SK-N-SH (cell line): ENCODE data around the gene PARP9. TPM values are rescaled to one million over a fixed set of nuclear protein-coding genes. Genes with fewer than 3 reads are reported as not detected.
"Not testable (repeated sequence)": the region's sequence is repeated elsewhere in the genome, so short reads cannot be mapped to it uniquely, and the experiment has no call there.

ENCODE experiments used
- CTCF ChIA-PET: fragments of 300-600, 350-600 bp; formaldehyde crosslinking; extraction: SDS; loops from one replicate; lab custom pipeline; 2021; lab: Yijun Ruan, JAX
- POLR2A ChIA-PET: fragments of 350-600 bp; sonication (Branson Sonifier 250); formaldehyde crosslinking; extraction: SDS; loops from one replicate; lab custom pipeline; 2020; ENCODE audit warnings: antibody characterized with exemption, inconsistent platforms; lab: Yijun Ruan, JAX
- DNase-seq: peaks from one replicate; pipeline ENCODE4 v3.0.0; 2012
- H2AFZ ChIP-seq: fragments of 200-600 bp; sonication (generic); 2 replicates; pipeline ENCODE4 v1.8.1; 2016; ENCODE audit warnings: antibody characterized with exemption, mild to moderate bottlenecking, low read depth
- H3F3A ChIP-seq: fragments of 200-600 bp; sonication (generic); replicated peaks from 2 replicates; pipeline ENCODE3; 2016; ENCODE audit warnings: antibody characterized with exemption, mild to moderate bottlenecking; ENCODE audit not compliant: insufficient read depth
- H3K27ac ChIP-seq, 2 experiments: fragments of 200-500 bp in 1 of 2; fragments of 200-600 bp in 1 of 2; sonication (Bioruptor generic) in 1 of 2; sonication (generic), shearing (Covaris generic) in 1 of 2; 2 replicates each; pipeline versions ENCODE4 v1.5.1 to v1.6.1; 2014 to 2016; ENCODE audit warnings: low read depth in 2 of 2, inconsistent platforms in 1 of 2, low read length in 1 of 2, mild to moderate bottlenecking in 1 of 2, mixed read lengths in 1 of 2
- H3K27me3 ChIP-seq: fragments of 200-600 bp; sonication (generic), shearing (Covaris generic); 2 replicates; pipeline ENCODE4 v1.6.1; 2016; ENCODE audit warnings: mixed run types; ENCODE audit not compliant: insufficient read depth
- H3K36me3 ChIP-seq, 2 experiments: fragments of 200-500 bp in 1 of 2; fragments of 200-600 bp in 1 of 2; sonication (Bioruptor generic) in 1 of 2; sonication (generic) in 1 of 2; replicated peaks in 1 of 2; 2 replicates each; pipeline versions ENCODE3 to v1.5.1; 2014 to 2016; ENCODE audit warnings: low read length in 1 of 2, mild to moderate bottlenecking in 1 of 2; ENCODE audit not compliant: insufficient read depth in 2 of 2, control insufficient read depth in 1 of 2
- H3K4me1 ChIP-seq, 2 experiments: fragments of 200-500 bp in 1 of 2; fragments of 200-600 bp in 1 of 2; sonication (Bioruptor generic) in 1 of 2; sonication (generic), shearing (Covaris generic) in 1 of 2; 2 replicates each; pipeline versions ENCODE4 v1.5.1 to v1.6.1; 2014 to 2016; ENCODE audit warnings: low read depth in 1 of 2, low read length in 1 of 2, mixed run types in 1 of 2; ENCODE audit not compliant: insufficient read depth in 2 of 2, control insufficient read depth in 1 of 2
- H3K4me2 ChIP-seq: fragments of 200-600 bp; sonication (generic), shearing (Covaris generic); 2 replicates; pipeline ENCODE4 v1.6.1; 2017; ENCODE audit warnings: mixed run types
- H3K4me3 ChIP-seq, 2 experiments: fragments of 200-500 bp in 1 of 2; fragments of 200-600 bp in 1 of 2; sonication (Bioruptor generic) in 1 of 2; sonication (generic), shearing (Covaris generic) in 1 of 2; 2 replicates each; pipeline versions ENCODE4 v1.5.1 to v1.8.1; 2014 to 2016; ENCODE audit warnings: low read depth in 2 of 2, inconsistent platforms in 1 of 2, low read length in 1 of 2, mild to moderate bottlenecking in 1 of 2, mixed read lengths in 1 of 2, moderate library complexity in 1 of 2
- H3K79me2 ChIP-seq: fragments of 200-600 bp; sonication (generic); 2 replicates; pipeline ENCODE4 v1.8.1; 2017; ENCODE audit warnings: mild to moderate bottlenecking; ENCODE audit not compliant: insufficient read depth
- H3K9ac ChIP-seq: fragments of 200-600 bp; sonication (generic); 2 replicates; pipeline ENCODE4 v1.6.1; 2017; ENCODE audit warnings: mixed run types
- H3K9me2 ChIP-seq: fragments of 200-600 bp; sonication (generic); 2 replicates; pipeline ENCODE4 v1.6.1; 2017; ENCODE audit warnings: mixed run types
- H3K9me3 ChIP-seq: fragments of 200-600 bp; sonication (generic); 2 replicates; pipeline ENCODE4 v1.6.1; 2017; ENCODE audit warnings: mixed run types, mild to moderate bottlenecking, moderate library complexity
- H4K20me1 ChIP-seq: fragments of 200-600 bp; sonication (generic); 2 replicates; pipeline ENCODE4 v1.6.1; 2017; ENCODE audit warnings: mild to moderate bottlenecking, mixed run types; ENCODE audit not compliant: insufficient read depth
- ELF1 ChIP-seq: IDR thresholded peaks from 2 replicates; pipeline ENCODE4 v1.4.0; 2012
- FOSL2 ChIP-seq: IDR thresholded peaks from 2 replicates; pipeline ENCODE4 v1.4.0; 2012; ENCODE audit warnings: low read depth, mild to moderate bottlenecking, moderate library complexity, borderline replicate concordance
- FOXM1 ChIP-seq: IDR thresholded peaks from 2 replicates; pipeline ENCODE4 v1.4.0; 2012; ENCODE audit warnings: low read depth, mild to moderate bottlenecking
- GATA2 ChIP-seq: sonication (generic); formaldehyde crosslinking; IDR thresholded peaks from 2 replicates; pipeline ENCODE4 v1.5.0; 2020; ENCODE audit warnings: mild to moderate bottlenecking, missing genetic modification reagents
- IRF3 ChIP-seq: fragments of 150-350 bp; IDR thresholded peaks from 2 replicates; pipeline ENCODE4 v1.6.1; 2016; ENCODE audit warnings: mild to moderate bottlenecking, low read depth, low read length
- MEF2A ChIP-seq: IDR thresholded peaks from 2 replicates; pipeline ENCODE4 v1.4.0; 2012; ENCODE audit warnings: low read depth, borderline replicate concordance
- MXI1 ChIP-seq: IDR thresholded peaks from 2 replicates; pipeline ENCODE4 v1.6.1; 2012; ENCODE audit warnings: mild to moderate bottlenecking, low read depth, low read length, improper control_type of control experiment
- NFIC ChIP-seq: IDR thresholded peaks from 2 replicates; pipeline ENCODE4 v1.4.0; 2012; ENCODE audit warnings: borderline replicate concordance
- RAD21 ChIP-seq: IDR thresholded peaks from 2 replicates; pipeline ENCODE4 v1.6.1; 2012; ENCODE audit warnings: mild to moderate bottlenecking, low read length
- RFX5 ChIP-seq: IDR thresholded peaks from 2 replicates; pipeline ENCODE4 v1.6.1; 2012; ENCODE audit warnings: mild to moderate bottlenecking, improper control_type of control experiment, low read length
- RXRA ChIP-seq: IDR thresholded peaks from 2 replicates; pipeline ENCODE4 v1.4.0; 2012; ENCODE audit warnings: low read depth, mild to moderate bottlenecking, borderline replicate concordance
- SIN3A ChIP-seq: IDR thresholded peaks from 2 replicates; pipeline ENCODE4 v1.6.1; 2012; ENCODE audit warnings: low read depth, mild to moderate bottlenecking, low read length, moderate library complexity, borderline replicate concordance
- TAF1 ChIP-seq: IDR thresholded peaks from 2 replicates; pipeline ENCODE4 v1.6.1; 2012; ENCODE audit warnings: low read depth, mild to moderate bottlenecking, low read length, moderate library complexity, borderline replicate concordance
- TEAD4 ChIP-seq: IDR thresholded peaks from 2 replicates; pipeline ENCODE4 v1.4.0; 2012; ENCODE audit warnings: mild to moderate bottlenecking, borderline replicate concordance; ENCODE audit not compliant: insufficient read depth
- WGBS: methylation state at CpG from one replicate; pipeline ENCODE4 v1.1.6; 2017; ENCODE audit warnings: low lambda C conversion rate; 5-methylcytosine and 5-hydroxymethylcytosine counted together
- polyA plus RNA-seq, 3 experiments: library from polyadenylated mRNA; depleted of rRNA; stranded (reverse); fragments of >200 nt; gene quantifications; 2 replicates each; pipeline ENCODE4 v1.2.3, GENCODE V29; 2012
- TF ChIP-seq, protein P1 (sequence below): IDR thresholded peaks from 2 replicates; pipeline ENCODE4 v1.4.0; 2012; ENCODE audit warnings: low read depth
- TF ChIP-seq, protein P2 (sequence below): IDR thresholded peaks from 2 replicates; pipeline ENCODE4 v1.4.0; 2012; ENCODE audit warnings: low read depth, borderline replicate concordance
- TF ChIP-seq, protein P3 (sequence below): fragments of 150-350 bp; IDR thresholded peaks from 2 replicates; pipeline ENCODE4 v1.6.1; 2017; ENCODE audit warnings: antibody characterized with exemption, low read length, low read depth, borderline replicate concordance

PARP9 gene
- polyA plus RNA-seq, 1 of the 3 experiments (the other 2 are of a cell fraction), result 13.5 TPM

DNA sequence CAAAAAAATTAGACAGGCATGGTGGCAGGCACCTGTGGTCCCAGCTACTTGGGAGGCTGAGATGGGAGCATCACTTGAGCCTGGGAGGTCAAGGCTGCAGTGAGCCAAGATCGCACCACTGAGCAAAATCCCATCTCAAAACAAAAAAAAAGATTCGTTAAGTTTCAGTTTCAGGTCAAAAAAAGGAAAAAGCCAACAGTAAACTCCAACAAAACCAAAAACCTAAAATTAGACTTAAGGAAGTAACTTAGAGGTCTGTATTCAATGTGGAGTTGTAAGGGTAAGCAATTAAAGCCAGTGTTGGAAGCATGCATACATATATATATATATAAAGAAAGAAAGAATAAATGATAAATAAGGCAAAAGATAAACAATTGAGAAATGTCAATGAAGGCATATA, 61.2 kb downstream of the PARP9 start:
- TF ChIP-seq, protein P1, sequence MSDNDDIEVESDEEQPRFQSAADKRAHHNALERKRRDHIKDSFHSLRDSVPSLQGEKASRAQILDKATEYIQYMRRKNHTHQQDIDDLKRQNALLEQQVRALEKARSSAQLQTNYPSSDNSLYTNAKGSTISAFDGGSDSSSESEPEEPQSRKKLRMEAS, result no peak
- no peak for TF ChIP-seq RXRA
- TF ChIP-seq ELF1, result no peak
- TF ChIP-seq MXI1, result no peak
- TF ChIP-seq IRF3, result no peak
- no peak for TF ChIP-seq NFIC
- TF ChIP-seq RFX5, result no peak
- Histone ChIP-seq H3K4me1 (no peaks in the 10 kb centered on the region; a peak in 1 of 4 replicates), H3K79me2 (peaks cover 100% of the 10 kb centered on the region), H3K4me2 (no peak overlapping the region), H3K27me3 (no peaks in the 10 kb centered on the region), H3K27ac (no peak overlapping the region), H3K36me3 (peaks cover 0 to 11% of the 10 kb centered on the region in 2 experiments), H2AFZ (no peak overlapping the region), H4K20me1 (peaks cover 94% of the 10 kb centered on the region), H3K4me3 (no peak overlapping the region), H3K9me2 (no peaks in the 10 kb centered on the region), H3K9me3 (no peaks in the 10 kb centered on the region), H3K9ac (no peak overlapping the region), H3F3A (peaks cover 9% of the 10 kb centered on the region)
- POLR2A ChIA-PET, result no interaction called here
- CTCF ChIA-PET, result interaction anchor here (1.1 kb wide), 1 partner anchor 17 kb away, joined by 3 read pairs; no protein-coding TSS in a partner anchor
- WGBS, result 92% methylated on average over 2 of the region's 2 CpGs
- no peak for DNase-seq

GRCh38 chr3:122502139-122502538, 62.0 kb downstream of the PARP9 start:
- Histone ChIP-seq H3K27me3 (no peaks in the 10 kb centered on the region), H3K4me3 (no peak overlapping the region), H3K4me1 (no peaks in the 10 kb centered on the region; a peak in 1 of 4 replicates), H3K9me3 (no peaks in the 10 kb centered on the region), H3K9me2 (no peaks in the 10 kb centered on the region), H3K36me3 (peaks cover 0 to 11% of the 10 kb centered on the region in 2 experiments), H3K4me2 (no peak overlapping the region), H3F3A (peaks cover 17% of the 10 kb centered on the region), H3K79me2 (peaks cover 98% of the 10 kb centered on the region), H3K27ac (no peak overlapping the region), H2AFZ (no peak overlapping the region)
- ChIA-PET CTCF (interaction anchor here (1.1 kb wide), 1 partner anchor 16 kb away, joined by 3 read pairs; no protein-coding TSS in a partner anchor), POLR2A (no interaction called here)
- no peak for DNase-seq
- WGBS, result 93% methylated on average over 2 of the region's 2 CpGs
- no peak for TF ChIP-seq IRF3
- TF ChIP-seq RFX5, result no peak
- no peak for TF ChIP-seq SIN3A
- TF ChIP-seq, protein P1, result no peak
- TF ChIP-seq RXRA, result no peak
- TF ChIP-seq, protein P2, sequence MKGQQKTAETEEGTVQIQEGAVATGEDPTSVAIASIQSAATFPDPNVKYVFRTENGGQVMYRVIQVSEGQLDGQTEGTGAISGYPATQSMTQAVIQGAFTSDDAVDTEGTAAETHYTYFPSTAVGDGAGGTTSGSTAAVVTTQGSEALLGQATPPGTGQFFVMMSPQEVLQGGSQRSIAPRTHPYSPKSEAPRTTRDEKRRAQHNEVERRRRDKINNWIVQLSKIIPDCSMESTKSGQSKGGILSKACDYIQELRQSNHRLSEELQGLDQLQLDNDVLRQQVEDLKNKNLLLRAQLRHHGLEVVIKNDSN, result no peak
- no peak for TF ChIP-seq FOXM1
- TF ChIP-seq, protein P3, sequence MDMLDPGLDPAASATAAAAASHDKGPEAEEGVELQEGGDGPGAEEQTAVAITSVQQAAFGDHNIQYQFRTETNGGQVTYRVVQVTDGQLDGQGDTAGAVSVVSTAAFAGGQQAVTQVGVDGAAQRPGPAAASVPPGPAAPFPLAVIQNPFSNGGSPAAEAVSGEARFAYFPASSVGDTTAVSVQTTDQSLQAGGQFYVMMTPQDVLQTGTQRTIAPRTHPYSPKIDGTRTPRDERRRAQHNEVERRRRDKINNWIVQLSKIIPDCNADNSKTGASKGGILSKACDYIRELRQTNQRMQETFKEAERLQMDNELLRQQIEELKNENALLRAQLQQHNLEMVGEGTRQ, result no peak
- TF ChIP-seq MEF2A, result no peak
- no peak for TF ChIP-seq TAF1
- TF ChIP-seq GATA2 (CRISPR knock-in tag), result no peak
- no peak for TF ChIP-seq TEAD4
- no peak for TF ChIP-seq RAD21
- no peak for TF ChIP-seq FOSL2
- TF ChIP-seq, all 33 proteins: peak for 0
- peaks cover 94% of the 10 kb centered on the region for H4K20me1 ChIP-seq
- no peak overlapping the region for H3K9ac ChIP-seq

DNA sequence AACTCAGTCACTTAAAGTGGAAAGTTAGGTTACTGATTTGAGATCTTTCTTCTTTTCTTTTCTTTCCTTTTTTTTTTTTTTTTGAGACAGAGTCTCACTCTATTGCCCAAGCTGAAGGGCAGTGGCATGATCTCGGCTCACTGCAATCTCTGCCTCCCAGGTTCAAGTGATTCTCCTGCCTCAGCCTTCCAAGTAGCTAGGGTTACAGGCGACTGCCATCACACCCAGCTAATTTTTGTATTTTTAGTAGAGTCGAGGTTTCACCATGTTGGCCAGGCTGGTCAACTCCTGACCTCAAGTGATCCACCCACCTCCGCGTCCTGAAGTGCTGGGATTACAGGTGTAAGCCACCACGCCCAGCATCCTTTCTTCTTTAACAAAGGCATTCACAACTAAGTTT, 63.1 kb downstream of the PARP9 start:
- H2AFZ ChIP-seq, DNase-seq, H3K9ac ChIP-seq, CTCF ChIA-PET, H3K27ac ChIP-seq, H3K4me2 ChIP-seq, H3K9me2 ChIP-seq, H3K4me1 ChIP-seq, H3K4me3 ChIP-seq, H3K9me3 ChIP-seq, POLR2A ChIA-PET, H3K27me3 ChIP-seq: not testable (repeated sequence)
- 95% methylated on average over 6 of the region's 6 CpGs for WGBS
- Histone ChIP-seq H3K36me3 (peaks cover 2 to 11% of the 10 kb centered on the region in 2 experiments), H4K20me1 (peaks cover 89% of the 10 kb centered on the region), H3K79me2 (peaks cover 98% of the 10 kb centered on the region), H3F3A (peaks cover 24% of the 10 kb centered on the region)
